ENCODE results near the gene ADGRG3.

DNA sequence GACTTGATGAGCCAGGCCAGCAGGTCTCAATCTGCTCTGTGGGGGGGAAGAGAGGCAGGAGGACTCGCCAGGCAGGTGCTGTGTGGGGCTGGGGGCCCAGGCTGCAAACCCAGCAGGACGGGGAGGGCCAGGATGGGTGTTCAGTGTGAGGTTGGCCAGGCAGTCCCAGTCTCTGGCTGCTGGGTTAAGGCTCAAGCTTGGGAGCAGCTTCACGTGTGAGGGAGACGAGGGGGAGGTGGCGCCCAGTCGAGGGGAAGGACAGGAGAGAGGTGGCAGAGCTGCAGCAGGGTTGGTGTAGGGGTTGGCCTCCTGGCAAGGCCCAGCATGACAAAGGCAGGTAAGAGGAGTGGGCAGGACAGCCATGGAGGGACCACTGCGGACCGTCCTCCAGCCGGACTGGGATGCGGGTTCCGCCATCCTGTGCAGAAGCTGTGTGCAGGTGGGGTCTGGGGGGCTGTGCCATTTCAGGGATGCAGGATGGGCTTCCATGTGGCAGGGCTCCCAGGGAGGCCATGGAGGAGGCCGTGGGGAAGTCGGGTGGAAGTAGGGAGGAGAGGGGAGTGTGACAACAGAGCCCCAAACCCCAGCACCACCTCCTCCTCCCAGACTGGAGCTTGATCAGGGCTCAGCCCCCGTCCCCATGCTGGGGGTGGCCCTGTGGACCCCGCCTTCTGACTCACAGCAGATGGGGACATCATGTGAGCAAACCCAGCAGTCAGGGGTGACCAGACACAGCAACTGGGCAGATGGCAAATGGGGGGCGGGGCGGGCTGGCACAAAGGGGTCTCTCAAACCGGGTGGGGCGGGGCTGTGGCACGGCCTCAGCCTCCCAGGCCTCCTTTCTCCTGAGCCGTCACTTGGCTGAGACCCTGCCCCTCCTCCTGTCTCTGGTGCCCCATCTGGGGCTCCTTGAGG, 36.9 kb upstream of the ADGRG3 start:
- TF ChIP-seq, protein P1, sequence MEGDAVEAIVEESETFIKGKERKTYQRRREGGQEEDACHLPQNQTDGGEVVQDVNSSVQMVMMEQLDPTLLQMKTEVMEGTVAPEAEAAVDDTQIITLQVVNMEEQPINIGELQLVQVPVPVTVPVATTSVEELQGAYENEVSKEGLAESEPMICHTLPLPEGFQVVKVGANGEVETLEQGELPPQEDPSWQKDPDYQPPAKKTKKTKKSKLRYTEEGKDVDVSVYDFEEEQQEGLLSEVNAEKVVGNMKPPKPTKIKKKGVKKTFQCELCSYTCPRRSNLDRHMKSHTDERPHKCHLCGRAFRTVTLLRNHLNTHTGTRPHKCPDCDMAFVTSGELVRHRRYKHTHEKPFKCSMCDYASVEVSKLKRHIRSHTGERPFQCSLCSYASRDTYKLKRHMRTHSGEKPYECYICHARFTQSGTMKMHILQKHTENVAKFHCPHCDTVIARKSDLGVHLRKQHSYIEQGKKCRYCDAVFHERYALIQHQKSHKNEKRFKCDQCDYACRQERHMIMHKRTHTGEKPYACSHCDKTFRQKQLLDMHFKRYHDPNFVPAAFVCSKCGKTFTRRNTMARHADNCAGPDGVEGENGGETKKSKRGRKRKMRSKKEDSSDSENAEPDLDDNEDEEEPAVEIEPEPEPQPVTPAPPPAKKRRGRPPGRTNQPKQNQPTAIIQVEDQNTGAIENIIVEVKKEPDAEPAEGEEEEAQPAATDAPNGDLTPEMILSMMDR (IDR thresholded peaks at IDR 0.05): no peak
- TF ChIP-seq EZH2 (IDR thresholded peaks at IDR 0.05) (no peak), EZH2phosphoT487 (IDR thresholded peaks at IDR 0.05) (no peak)
